GM18519 (cell line): ENCODE results near the gene HOXC9.

ENCODE experiments used
- ATAC-seq: cut with Tn5 transposase; IDR thresholded peaks from one replicate; pipeline ENCODE4 v1.9.1; 2021; ENCODE audit warnings: mild to moderate bottlenecking, moderate library complexity; ENCODE audit not compliant: unreplicated experiment, low FRiP score

Gene HOXC9

DNA sequence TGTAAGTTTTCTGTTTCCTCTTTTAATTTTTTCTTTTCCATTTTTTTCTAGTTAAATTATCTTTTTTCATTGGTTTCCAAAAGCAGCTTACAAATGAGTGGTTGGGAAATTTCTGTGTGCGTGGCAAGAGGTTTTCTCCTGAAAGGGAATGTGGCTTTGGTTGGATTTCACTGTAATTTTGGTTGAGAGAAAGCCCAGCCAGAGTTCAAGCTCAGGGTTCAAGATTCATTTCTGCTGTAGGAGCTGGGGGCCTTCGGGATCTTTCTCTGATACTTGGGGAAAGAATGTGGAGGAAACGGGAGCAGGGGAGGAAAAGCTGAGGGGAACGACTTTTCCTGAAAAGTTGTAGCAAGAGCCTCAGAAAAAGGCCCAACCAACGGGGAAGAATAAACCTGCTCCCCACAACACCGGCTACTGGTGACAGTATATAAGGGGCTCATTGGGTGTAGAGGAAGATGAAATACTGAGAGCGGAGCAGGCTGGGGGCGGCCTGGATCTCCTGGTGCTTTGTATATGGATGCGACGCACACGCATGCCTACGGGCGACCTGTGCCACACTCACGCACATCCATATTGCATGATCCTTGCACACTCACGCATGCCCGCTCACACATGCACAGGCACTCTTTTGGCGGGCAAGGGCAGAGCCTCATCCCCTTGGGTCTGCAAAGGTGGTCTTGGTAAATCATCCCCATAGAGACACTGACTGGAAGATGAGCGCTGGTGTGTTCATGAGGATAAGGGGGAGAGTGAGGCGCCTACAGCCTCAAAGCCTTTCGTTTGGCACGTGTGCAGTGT, 13.1 kb upstream of the HOXC9 start:
- no peak for ATAC-seq

DNA sequence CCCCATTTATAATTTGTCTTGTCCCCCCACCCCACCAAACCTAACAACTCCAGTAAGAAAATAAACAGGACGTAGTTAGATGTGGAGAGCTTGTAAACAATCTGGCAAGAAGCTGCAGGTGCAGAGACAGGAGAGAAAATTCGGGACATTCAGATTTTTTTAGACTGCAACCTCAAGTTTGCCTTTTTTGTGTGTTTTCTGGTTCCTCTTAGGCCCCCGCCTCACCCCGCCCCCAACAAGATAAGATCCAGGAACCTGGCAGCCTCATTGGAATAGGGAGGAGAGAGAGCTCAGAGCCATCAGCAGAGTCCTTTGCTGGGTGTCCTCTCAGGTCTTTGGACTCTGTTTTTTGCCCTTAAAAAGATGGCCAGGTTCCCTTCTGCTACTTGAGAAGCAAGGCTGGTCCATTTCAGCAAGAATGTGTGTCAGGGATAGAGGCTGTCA, 12.2 kb upstream of the HOXC9 start:
- ATAC-seq, result no peak

DNA sequence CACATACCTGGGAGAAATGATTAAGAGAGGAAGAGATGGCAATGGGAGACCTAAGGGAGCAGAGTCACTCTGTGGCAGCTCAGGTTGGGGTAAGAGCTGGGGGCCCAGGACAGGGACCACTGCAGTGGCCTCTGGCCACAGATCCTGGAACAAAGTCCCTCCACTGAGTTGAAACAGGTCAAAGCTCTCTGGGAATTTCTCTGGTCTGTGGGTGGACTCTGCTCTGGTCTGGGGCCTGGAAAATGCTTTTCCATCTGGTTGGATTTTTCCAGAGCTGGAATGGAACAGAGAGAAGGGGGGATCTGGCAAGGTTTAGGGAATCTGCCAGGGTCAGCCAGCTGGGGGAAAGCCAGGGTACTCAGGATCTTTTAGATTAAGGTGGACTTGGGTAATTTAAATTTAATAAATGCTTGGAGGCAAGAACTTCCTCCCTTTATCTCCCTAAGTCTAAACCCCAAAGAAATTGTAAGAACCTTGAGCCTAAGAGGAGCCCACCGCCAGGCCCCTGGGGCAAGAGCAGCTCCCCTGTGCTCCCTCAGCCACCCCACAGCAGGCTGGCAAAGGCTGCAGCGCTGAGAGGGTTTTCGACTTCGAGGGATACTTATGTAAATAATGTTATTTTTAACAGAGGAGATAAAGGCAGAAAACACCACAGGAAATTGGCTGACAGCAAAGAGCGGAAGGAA, 11.3 kb upstream of the HOXC9 start:
- no peak for ATAC-seq

DNA sequence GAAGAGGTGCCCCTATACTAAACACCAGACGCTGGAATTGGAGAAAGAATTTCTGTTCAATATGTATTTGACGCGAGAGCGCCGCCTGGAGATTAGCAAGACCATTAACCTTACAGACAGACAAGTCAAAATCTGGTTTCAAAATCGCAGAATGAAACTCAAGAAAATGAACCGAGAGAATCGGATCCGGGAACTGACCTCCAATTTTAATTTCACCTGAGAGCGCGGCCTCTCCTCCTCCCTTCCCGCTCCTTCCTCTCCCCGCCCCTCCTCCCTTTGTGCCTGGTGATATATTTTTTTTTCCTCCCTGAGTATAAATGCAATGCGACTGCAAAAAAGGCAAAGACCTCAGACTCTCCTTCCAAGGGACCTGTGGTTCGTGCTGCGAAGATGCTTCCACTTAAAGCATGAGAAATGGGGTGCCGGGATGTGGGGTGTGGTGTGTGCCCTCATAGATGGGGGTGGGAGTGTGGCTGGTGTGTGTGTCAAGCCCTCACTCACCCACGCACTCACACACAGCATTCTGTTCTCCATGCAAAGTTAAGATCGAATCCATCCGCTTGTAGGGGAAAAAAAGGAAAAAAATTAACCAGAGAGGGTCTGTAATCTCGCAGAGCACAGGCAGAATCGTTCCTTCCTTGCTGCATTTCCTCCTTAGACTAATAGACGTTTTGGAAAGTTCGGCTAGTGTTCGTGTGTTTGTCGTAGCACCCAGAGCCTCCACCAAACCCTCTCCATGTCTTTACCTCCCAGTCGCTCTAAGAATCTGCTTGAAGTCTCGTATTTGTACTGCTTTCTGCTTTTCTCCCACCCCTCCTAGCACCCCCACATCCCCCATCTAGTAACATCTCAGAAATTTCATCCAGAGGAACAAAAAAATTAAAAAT, 10.5 kb upstream of the HOXC9 start:
- ATAC-seq, result no peak

DNA sequence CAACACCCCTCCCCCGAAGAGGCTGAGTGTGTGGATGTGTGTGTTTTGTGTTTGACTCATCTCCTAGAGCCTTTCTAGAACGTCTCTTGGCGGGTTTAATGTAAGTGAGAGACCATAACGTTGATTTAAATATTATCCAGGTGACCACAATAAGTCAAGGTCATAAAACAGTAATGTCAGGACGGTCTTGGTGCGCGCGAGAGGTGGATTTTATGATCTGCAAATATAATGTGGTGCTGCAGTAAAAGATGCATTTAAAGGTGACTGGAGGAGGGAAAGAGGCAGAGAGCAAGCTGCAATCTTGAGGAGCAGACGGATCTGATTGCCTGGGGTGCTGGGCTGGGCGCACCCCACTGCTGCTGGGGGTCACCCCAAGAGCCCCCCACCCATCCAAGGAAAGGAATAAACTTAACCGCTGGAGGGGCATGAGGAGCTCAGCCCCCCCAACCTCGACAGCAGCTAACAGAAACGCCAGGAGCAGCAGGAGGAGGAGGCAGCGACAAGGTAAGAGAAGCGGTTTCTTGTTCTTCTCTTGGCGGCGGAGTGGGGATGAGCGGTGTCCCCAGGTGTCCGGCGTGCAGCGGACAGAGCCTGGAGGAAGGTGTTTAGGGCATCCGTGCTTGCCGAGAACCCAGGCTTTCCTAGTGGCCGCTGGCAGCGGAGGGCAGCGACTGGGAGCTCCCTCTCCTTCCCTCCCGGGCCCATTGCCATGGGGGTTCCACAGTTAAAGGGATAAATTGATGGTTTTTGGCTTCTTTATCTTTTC, 9.5 kb upstream of the HOXC9 start:
- ATAC-seq, result no peak

DNA sequence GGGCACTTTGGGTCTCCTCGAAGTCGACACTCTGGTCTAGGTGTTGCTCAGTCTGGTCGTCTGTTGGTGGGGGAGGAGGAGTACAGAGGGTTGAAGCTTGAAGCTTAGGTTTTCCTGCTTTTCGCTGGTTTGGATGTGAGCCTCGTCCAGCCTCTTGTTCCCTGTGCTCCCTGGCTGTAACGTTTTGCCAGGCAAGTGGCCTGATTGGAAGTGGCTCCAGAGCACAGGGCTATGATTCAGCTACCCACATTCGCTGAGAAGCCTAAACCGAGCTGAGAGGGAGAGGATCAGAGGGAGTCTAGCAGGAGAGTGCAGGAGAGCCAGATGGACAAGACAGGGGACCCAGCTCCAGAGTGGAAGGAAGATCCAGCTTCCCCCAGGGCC, 8.9 kb upstream of the HOXC9 start:
- ATAC-seq, result no peak

DNA sequence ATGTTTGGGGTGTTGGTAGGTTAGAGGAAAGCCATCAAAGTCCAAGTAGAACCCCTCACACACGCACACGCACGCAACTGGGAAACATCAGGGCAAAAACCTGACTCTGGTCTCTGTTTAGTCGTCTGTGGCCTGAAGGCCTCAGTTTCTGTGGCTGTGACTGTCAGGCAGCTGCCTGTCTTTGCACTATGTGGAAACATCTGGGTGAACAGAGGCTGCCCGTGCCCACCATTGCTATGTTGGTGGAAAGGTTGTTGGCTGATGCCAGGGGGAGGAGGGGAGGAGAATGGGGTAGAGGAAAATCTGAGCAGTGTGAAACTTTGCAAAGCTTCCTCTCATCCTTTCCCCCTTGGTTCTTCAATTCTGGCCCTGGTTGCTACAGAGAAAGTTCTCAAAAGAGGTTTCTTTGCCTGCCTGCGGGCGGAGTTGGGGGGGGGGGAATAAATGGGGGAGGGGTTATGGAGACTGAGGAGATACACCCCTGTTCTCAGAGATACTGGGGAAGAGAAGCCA, 7.5 kb upstream of the HOXC9 start:
- ATAC-seq, result no peak

DNA sequence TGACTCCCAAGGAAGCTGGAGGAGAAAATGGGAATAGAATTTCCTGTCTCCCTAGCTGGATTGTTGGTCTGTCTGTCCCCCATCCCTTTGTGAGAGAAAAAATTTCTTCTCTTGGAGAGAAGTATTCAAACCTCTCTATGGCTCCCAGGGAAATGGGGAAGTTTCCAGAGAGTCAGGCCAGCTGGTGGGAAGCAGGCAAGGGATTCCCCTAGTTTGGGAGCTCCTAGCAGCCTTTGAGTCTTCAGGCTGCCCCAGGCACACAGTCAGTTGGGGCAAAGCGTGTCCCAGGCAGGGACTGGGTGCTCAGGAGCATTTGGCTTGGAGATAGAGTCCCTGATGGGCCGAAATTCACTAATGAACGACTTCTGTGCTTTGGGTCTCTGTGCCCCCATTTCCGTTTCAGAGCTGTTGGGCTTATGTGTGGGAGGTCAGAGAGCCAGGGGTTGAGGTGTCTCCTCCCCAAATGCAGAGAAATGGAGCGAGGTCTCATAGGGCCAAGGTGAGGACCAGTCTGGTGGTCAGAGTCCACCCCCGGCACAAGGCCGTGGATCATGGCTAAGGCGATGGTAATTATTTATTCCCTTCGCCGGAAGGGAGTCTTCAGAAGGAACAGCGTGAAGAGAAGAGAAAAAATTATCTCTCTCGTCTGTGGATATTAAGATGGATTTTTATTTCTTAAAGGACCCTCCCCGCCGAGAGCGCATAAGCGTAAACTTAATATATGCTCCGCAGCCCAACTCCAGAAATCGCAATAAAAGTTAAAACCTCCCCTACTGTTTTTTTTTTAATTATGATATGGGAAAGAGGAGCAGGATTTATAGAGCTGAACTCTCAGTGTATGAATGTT, 6.6 kb upstream of the HOXC9 start:
- ATAC-seq, result no peak

DNA sequence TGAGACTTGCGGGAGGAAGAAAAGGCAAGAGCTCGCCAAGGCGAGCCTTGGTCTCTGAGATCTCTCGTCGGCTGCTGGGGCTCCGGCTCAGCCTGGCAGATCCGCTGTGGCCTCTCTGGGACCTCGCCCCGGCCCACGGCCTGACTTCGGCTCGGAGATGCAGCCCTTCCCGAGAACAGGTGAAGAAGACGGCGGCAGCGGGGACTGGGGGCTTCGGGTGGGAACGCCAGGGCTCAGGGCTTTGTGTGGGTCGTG, 6.0 kb upstream of the HOXC9 start:
- no peak for ATAC-seq

DNA sequence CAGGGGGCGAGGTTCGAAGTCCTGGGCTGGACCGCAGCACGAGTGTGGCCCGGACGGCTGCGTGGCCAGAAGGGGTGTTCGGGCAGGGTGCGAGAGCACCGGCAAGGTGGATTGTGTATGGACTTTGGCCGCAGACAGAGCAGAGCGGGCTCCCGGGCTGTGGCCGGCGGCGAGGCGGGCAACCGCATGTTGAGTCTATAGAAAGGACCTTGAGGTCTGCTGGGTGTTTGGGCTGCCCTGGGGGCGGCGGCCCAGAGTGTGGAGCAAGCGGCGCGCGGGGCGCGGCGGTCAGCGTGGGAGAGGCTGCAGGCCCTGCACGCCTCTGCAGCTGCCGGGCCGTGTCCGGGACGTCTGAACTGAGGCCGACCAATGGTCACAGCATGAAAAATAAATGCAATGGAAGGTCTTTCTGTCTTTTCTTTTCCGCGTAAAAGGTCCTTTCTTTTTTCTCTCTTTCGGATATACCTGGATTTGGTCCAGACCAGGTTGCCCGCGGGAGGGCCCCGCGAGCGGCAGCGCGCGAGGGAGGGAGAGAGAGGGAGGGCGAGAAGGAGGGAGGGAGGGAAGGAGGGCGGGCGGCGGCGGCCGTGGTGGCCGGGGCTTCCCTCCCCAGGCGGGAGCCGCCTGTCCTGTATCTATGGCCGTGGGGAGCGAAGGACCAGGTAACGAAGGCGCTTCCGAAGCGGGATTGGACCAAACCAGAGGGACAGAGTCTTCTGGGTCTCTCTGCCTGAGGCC, 5.5 kb upstream of the HOXC9 start:
- ATAC-seq, result no peak

DNA sequence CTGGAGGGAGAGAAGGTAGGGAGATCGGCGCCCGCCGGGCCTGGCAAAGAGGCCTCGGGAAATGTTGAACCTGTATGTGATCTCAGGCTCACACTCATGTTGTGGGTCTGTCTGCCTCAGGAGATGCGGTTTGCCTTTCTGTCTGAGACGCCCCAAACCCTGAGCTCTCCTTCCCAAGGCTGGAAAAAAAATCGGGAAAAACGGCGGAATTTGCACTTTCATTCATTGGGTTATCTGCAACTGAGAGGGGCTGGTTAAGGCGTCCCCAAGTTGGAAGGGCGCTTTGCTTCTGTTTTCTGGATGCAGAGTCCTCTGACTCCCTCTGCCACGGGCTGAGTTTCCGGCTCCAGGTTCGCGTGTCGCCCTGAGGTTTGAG, 5.0 kb upstream of the HOXC9 start:
- ATAC-seq, result no peak

DNA sequence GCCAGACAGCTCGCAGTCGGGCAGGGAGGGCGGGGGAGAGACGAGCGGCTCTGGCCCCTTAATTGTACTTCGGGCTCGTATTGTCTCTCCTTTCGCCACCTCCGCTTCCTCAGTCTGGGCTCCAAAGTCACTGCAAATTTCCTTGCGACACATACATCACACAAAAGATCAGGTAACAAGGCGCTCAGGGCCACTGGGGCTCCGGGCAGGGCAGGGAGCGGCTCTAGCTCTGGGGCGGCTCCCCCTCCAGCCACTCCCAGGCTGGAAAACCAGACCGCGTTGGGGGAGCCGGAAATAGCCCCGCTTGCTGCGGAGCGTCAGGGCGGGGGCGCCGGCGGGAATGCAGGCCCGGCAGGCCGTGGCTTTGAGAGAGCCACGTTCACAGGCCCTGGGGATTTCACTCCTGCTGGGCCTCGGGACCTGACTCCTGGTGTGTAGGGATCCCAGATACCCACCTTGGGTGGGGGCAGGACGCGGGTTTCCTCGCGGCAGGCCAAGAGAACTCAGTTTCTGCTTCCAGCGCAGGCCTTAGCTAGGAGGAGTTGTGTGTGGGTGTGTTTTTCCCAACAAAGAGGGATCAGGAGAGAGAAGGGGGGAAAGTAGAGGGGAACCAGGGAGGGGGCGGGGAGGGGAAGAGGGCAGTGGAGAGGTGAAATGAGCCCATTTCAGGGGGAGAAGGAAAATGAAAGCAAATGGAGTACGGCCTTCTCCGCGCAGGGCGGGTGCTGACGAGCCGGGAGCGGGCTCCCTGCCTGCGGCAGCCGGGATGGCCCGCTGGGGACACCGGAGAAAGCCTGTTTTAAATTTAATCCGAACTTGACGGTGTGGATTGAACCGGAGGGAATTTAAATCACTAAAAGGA, 4.4 kb upstream of the HOXC9 start:
- no peak for ATAC-seq

DNA sequence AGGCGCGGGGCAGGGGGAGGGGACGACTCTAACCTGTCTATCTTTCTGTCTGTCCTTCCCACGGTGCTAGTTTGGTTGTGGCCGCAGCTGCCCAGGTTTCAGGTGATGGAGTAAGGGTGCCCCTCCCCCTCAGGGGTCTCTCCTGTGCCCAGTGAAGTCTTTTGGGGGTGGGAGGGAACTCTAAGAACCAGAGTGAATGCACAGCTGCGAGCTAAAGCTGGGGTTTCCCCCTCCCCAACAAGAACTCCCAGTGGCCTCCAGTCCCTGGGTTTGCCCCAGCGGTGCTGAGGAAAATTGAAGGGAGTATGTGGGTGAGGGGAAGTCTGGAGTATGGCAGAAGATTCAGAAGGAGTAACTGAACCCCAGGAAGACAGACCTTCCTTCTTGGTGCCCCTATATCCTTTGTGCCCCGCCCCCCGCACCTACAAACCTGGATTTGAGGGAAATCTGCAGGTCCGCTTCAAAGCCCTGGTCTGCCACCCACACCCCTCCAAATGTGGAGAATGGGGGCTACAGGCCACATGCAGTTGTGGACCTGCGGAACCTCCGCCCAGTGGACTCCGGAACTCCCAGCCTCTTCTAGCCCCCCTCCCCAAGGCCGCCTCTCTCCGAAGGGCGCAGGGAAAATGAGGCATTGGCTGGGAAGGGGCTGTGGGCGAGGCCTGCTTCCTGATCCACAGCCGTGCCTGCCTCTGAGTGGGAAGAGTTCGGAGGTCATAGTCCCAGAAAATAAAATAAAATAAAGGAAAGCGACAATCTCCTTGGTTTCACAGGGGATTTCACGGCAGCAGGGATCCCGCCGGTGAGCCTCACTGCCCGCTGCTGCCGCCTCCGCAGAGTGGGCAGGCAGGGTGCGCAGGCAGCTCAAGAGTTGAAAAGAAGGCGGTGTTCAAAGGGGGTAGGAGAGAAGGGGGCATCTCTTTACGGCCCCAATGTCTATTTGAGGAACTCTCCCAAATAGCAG, 3.4 kb upstream of the HOXC9 start:
- no peak for ATAC-seq

DNA sequence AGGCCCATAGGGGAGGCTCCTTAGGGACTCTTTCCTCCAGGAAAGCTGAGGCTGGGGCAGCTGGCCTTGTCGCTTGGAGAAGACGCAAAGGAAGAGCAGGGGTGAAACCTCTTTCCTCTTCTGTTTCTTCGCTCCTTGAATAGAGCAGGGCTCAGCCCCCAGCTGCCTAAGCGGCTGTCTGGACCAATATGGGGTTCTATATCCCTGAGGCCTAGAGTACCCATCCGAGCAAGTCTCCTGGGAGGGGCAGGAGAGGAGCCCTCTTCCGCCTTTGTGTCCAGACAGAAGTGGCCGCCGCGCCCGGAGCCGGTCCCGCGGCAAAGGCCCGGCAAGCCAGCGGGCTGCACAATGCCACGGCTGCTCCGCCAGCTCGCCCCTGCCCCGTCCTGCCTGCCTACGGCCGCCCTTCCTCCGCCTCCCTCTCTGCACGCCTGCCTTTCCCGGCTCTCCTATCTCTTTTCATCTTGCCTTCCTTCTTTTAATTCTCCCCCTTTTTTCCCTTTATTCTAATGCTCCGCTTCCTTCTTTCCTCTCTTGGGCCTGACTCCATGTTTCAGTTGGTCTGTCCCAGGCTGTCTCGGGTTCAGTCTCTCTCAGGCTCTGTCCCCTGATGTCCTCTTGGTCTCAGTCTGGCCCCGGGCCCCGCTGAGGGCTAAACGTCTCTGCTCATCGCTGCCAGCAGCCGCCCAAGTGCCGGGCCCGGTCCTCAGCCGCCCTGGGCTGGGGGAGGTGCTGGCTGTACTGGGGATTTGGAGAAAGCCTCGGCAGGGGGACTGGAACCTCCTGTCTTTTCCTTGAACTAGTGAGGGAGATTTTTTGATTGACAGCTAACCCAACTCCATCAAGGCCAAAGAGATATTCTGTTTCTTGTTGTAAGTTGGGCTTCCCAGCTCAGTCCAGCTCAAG, 2.5 kb upstream of the HOXC9 start:
- ATAC-seq, result no peak

DNA sequence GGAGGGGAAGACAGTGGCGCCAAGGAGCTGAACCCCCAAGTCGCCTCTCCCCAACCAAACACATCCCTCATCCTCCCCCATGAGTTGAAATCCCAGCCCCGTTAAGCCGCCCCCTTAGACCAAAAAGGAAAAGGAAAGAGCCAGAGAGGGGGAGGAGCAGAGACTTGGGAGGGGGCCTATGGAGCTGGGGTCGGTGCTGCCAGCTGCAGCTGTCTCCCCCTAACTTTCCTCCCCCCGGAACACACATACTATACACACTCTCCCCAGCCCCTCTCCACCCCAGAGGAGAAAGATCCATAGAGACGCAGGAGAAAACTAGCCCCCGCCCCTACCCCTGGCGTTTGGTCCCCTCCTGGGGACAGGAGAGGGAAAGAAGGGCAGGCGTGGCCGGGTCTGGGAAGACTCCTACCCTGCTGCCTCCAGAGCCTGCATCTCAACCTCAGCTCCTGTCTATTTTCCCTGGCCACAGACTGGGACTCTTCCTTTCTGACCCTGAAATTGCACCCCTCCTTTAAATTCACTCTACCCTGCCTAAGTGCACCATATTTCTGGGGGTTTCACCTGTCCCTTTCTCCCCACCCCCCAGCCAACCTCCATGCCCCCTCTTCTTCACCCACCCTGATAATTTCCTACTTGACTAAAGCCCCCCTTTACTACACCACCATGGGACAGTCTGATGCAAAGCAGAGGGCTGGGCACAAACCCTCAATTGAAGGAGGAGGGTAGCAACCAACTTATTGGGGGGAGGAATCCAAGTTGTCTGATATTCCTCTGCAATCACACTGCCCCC, 1.7 kb upstream of the HOXC9 start:
- no peak for ATAC-seq
